ENCODE data around the gene GREM1.

Gene GREM1

GRCh38 chr15:32718821-32719716 is 1.3 kb downstream of the GREM1 start:
- Mint-ChIP-seq H3K4me1 (peaks cover 63% of the 10 kb centered on the region), H3K9me3 (peaks cover 18% of the 10 kb centered on the region), H3K4me3 (peak overlapping the region; percentile 88), H3K36me3 (ENCODE audit: low read depth) (peaks cover 36% of the 10 kb centered on the region), H3K27ac (peak overlapping the region; percentile 89), H3K27me3 (ENCODE audit: low read depth, poor library complexity) (peaks cover 19% of the 10 kb centered on the region)
- TF ChIP-seq CTCF (IDR thresholded peaks at IDR 0.05): no peak
- DNase-seq: peak; percentile 61

- H3K4me1 Mint-ChIP-seq: peaks cover 51% of the 10 kb centered on the region
- H3K36me3 Mint-ChIP-seq (ENCODE audit: low read depth): peaks cover 61% of the 10 kb centered on the region
- peak overlapping the region; percentile 33 for H3K4me3 Mint-ChIP-seq
- H3K27me3 Mint-ChIP-seq (ENCODE audit: low read depth, poor library complexity): peaks cover 11% of the 10 kb centered on the region
- H3K9me3 Mint-ChIP-seq: peaks cover 44% of the 10 kb centered on the region
- H3K27ac Mint-ChIP-seq: no peak overlapping the region
- no peak for TF ChIP-seq CTCF (IDR thresholded peaks at IDR 0.05)
- no peak for DNase-seq
These were observed 3.8 kb downstream of the GREM1 start for GRCh38 chr15:32721596-32721995.

- peaks cover 9% of the 10 kb centered on the region for H3K27me3 Mint-ChIP-seq (ENCODE audit: low read depth, poor library complexity)
- H3K36me3 Mint-ChIP-seq (ENCODE audit: low read depth): peaks cover 66% of the 10 kb centered on the region
These were observed 4.3 kb downstream of the GREM1 start for GRCh38 chr15:32722136-32722535.

GRCh38 chr15:32723171-32723948 is 5.6 kb downstream of the GREM1 start:
- H3K27me3 Mint-ChIP-seq (ENCODE audit: low read depth, poor library complexity): peaks cover 8% of the 10 kb centered on the region
- H3K4me3 Mint-ChIP-seq: no peak overlapping the region
- no peak for TF ChIP-seq CTCF (IDR thresholded peaks at IDR 0.05)
- peaks cover 59% of the 10 kb centered on the region for H3K9me3 Mint-ChIP-seq
- DNase-seq: no peak
- H3K4me1 Mint-ChIP-seq: peaks cover 44% of the 10 kb centered on the region
- H3K27ac Mint-ChIP-seq: no peak overlapping the region
- H3K36me3 Mint-ChIP-seq (ENCODE audit: low read depth): peaks cover 79% of the 10 kb centered on the region

More at GRCh38 chr15:32722136-32722535, 4.3 kb downstream of the GREM1 start:
- H3K4me1 Mint-ChIP-seq: peaks cover 46% of the 10 kb centered on the region
- DNase-seq: no peak
- H3K27ac Mint-ChIP-seq: no peak overlapping the region
- TF ChIP-seq CTCF (IDR thresholded peaks at IDR 0.05): no peak
- peak overlapping the region; percentile 33 for H3K4me3 Mint-ChIP-seq
- H3K9me3 Mint-ChIP-seq: peaks cover 49% of the 10 kb centered on the region

GRCh38 chr15:32729700-32730395 is 12.0 kb downstream of the GREM1 start:
- no peak for DNase-seq
- peaks cover 73% of the 10 kb centered on the region for H3K9me3 Mint-ChIP-seq
- no peak for TF ChIP-seq CTCF (IDR thresholded peaks at IDR 0.05)
- peak overlapping the region; percentile 2 for H3K27ac Mint-ChIP-seq
- peaks cover 48% of the 10 kb centered on the region for H3K4me1 Mint-ChIP-seq
- H3K27me3 Mint-ChIP-seq (ENCODE audit: low read depth, poor library complexity): no peaks in the 10 kb centered on the region
- peak overlapping the region; percentile 2 for H3K4me3 Mint-ChIP-seq
- peaks cover 100% of the 10 kb centered on the region for H3K36me3 Mint-ChIP-seq (ENCODE audit: low read depth)

Data from nephron progenitor cell (in vitro differentiated cells).